ENCODE results near the gene PLPP4. TPM values are rescaled to one million over a fixed set of nuclear protein-coding genes. Genes with fewer than 3 reads are reported as not detected.

The PLPP4 gene
- total RNA-seq, 3 donors from 2014 or later = not detected

DNA sequence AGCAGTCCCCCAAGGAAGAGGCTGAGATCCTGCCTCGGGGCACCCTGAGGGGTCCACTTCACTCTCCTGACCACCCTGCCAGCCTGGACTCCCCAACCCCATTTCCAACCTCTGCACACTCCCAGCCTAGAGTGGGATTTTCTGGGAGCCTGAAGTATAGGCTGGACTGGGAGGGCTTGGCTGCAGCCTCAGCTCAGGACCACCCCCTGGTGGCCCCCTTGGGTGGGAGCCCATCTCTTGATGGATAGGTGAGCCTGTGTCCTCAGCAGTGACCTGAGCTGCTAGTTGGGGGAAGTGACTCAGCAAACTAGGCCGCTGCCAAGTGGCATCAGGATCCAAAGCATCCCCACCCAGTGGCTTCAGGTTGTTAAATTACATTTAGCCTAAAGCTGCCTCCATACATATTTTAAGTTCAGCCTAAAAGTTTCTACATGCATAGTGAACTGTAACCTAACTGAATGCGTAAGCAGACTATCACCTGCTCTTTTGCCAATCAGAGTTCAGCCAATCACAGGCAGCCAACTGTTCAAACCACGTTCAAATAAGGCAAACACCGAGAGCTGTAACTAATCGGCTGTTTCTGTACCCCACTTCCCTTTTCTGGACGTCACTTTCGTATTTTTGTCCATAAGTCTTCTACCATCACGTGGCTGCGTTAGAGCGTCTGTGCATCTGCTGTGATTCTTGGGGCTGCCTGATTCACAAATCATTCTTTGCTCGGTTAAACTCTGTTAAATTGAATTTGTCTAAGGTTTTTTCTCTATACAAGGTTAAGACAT is 144.0 kb downstream of the PLPP4 start:
- no peak for DNase-seq
- Mint-ChIP-seq H3K36me3 (ENCODE audit: insufficient read depth) (no peaks in the 10 kb centered on the region), H3K27me3 (ENCODE audit: low read depth) (no peaks in the 10 kb centered on the region), H3K4me1 (ENCODE audit: low read depth) (no peaks in the 10 kb centered on the region), H3K4me3 (no peak overlapping the region), H3K9me3 (no peaks in the 10 kb centered on the region)
- ATAC-seq = no peak

DNA sequence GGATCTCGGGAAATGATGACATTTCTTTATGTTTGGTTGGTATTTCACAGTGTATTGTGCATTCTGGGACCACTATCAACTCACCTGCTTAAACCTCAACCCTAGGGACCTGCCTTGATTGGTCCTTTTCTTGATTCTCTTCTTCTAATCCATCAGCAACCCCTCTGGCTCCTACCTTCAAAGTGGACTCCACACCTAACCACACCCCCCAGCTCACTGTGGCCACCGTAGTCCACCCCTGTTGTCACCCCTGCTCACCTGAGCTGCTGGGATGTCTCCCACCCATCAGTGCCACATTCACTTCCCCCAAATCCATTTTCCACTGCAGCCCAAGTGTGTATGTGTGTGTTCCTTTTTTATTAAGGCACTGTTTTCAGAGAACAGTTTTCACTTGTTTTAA is 145.0 kb downstream of the PLPP4 start:
- H3K4me3 Mint-ChIP-seq = no peak overlapping the region
- H3K36me3 Mint-ChIP-seq (ENCODE audit: insufficient read depth) = no peaks in the 10 kb centered on the region
- DNase-seq (no peak), ATAC-seq (no peak)
- H3K9me3 Mint-ChIP-seq = no peaks in the 10 kb centered on the region
- H3K4me1 Mint-ChIP-seq (ENCODE audit: low read depth) = no peaks in the 10 kb centered on the region
- H3K27me3 Mint-ChIP-seq (ENCODE audit: low read depth) = no peaks in the 10 kb centered on the region

DNA sequence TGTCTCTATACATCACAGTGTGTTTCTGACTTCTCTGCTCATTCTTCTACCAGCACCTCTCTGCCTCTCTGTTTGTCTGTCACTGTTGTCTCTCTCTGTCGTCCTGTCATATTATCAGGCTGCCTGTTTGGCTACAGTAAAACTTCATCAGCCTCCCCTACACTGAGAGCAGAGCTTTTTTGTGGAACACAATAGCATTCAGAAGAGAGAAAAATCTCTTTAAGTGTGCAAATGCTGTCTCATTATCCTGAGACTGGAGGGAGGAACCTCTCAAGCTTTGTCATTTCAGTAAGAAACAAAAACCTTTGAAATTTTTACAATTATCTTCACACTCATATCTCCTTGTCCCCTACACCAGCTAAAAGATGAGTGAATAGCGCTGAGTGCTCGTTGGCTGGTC is 148.4 kb downstream of the PLPP4 start:
- H3K4me3 Mint-ChIP-seq = no peak overlapping the region
- H3K27me3 Mint-ChIP-seq (ENCODE audit: low read depth) = no peaks in the 10 kb centered on the region
- peaks cover 4% of the 10 kb centered on the region for H3K9me3 Mint-ChIP-seq
- H3K36me3 Mint-ChIP-seq (ENCODE audit: insufficient read depth) = no peaks in the 10 kb centered on the region
- DNase-seq = no peak
- ATAC-seq = no peak
- no peaks in the 10 kb centered on the region for H3K4me1 Mint-ChIP-seq (ENCODE audit: low read depth)

DNA sequence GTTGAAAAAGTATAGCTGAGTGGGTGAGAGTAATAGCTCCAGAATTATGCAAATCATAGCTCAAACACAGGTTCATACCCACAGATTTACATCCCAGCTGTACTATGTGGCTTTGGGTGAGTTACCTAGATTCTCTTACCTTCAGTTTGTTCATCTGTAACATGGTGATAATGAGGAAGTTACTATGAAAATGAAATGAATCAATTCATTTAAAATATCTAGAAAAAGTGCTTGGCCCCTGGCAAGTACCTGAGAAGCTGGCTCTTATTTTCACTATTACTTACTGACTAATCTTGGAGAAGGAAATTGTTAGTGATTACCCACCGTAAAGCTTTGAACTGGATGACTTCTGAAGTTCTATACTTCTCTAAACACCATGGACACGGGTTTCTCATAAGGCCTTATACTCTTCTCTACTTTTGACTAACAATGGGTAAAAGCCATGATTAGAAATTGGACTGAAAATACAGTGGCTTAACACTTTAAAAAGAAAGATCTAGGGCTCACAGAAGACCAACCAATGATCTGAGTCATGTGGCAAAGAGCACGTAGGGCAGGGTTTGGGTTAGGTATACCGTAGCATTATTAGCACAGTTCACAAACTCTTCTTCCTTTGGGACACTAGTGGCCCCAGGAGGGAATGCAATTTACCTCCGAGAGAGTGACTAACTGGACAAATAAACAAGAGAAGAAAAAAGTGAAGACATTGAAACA is 149.2 kb downstream of the PLPP4 start:
- H3K36me3 Mint-ChIP-seq (ENCODE audit: insufficient read depth) = no peaks in the 10 kb centered on the region
- H3K27me3 Mint-ChIP-seq (ENCODE audit: low read depth) = no peaks in the 10 kb centered on the region
- no peak for DNase-seq
- H3K4me1 Mint-ChIP-seq (ENCODE audit: low read depth) = no peaks in the 10 kb centered on the region
- H3K4me3 Mint-ChIP-seq = no peak overlapping the region
- ATAC-seq = no peak
- H3K9me3 Mint-ChIP-seq = peaks cover 4% of the 10 kb centered on the region

DNA sequence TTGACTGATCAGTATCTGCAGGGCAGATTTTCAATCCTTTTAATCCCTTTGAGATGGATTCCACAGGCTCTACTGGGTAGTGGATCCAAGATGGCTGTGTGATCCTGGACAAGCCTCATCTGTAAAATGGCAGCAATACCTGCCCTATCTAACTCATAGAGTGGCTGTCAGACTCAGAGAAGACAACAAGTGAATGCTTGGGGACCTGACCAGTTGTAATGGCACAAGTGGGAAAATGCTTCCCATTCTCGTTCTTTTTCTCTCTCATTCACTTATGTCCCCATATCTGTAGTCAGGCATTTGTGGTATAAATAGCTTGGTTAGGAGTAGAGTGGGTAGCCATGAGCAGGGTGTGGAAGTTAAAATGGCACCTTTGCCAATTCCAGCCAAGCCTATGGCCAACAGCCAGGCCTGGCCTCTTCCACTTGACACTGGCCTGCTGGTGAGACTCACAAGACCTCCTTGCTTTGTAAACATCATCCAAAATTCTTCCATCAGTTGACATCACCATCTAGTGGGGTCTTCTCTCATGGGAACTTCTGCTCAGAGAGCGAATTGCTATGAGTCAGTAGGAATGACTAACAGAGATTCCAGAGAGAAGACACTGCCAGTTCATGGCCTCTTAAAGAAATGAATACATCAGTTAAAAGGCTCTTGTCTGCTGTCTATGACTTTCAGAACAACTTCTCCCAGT is 150.1 kb downstream of the PLPP4 start:
- H3K4me1 Mint-ChIP-seq (ENCODE audit: low read depth) = no peaks in the 10 kb centered on the region
- no peak overlapping the region for H3K4me3 Mint-ChIP-seq
- H3K36me3 Mint-ChIP-seq (ENCODE audit: insufficient read depth) = no peaks in the 10 kb centered on the region
- no peaks in the 10 kb centered on the region for H3K27me3 Mint-ChIP-seq (ENCODE audit: low read depth)
- peaks cover 4% of the 10 kb centered on the region for H3K9me3 Mint-ChIP-seq
- DNase-seq = no peak
- ATAC-seq = no peak

DNA sequence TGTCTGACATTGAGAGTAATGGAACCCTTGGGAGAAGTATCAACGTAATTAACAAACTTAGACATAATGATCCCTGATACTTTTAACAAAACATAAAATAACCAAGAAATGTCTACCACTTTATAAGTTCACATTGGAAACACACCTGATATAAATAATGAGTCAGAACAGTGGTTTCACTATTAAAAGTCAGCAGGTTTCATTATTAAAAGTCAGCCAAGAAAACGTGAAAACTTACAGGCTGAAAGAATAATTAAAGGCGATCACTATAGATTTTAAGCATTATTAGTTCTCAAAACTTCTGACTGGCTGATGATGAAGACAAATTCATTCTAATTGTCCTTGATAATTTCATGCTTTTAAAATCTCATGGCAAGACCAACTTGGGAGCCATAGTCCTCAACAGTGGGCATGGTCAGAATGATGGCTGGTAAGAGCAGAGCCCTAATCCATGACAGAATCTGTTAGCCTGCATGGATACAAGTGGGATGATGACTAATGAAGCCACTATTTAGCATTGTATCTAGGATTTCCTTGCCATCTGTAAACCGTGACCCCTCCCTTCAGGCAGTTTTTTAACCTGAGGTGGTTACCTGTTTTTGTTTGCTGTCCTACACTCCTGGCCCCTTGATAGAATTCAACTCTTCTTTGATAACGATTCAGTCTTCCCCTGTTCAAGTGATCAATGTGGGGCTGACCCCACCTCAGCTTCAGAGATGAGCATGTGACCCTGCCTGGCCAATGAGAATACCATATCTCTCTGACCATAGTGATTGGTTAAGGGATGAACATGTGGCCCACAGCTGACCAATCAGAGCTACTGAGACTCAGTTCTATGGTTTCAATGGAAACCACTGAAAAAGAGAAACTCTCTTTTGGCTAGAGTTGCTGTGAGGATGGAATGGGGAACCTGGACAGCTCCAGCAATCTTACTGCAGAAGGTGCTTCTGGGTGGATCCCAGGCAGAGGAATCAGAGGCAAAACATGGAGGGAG is 151.0 kb downstream of the PLPP4 start:
- DNase-seq (no peak), ATAC-seq (no peak)
- Mint-ChIP-seq H3K36me3 (ENCODE audit: insufficient read depth) (no peaks in the 10 kb centered on the region), H3K27me3 (ENCODE audit: low read depth) (no peaks in the 10 kb centered on the region), H3K4me1 (ENCODE audit: low read depth) (no peaks in the 10 kb centered on the region), H3K9me3 (peaks cover 4% of the 10 kb centered on the region), H3K4me3 (no peak overlapping the region)

DNA sequence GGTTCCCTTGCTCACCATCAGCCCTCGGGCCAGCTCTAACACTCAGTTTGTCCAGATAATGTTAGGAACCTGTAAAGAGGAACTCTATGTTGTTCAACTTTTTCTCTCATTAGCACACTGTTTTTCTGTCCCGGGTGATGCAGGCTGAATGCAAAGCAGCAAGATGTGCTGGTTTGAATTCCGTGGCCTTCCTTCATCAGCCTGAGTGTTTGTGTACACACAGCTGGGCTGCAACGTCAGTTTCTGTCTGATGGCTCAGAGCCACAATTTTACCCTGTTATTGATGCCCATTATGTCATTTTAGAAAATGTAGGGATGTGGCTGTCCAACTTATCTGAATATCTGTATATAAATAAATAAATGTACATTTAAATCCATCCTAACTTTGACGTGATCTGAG is 152.0 kb downstream of the PLPP4 start:
- Mint-ChIP-seq H3K4me1 (ENCODE audit: low read depth) (no peaks in the 10 kb centered on the region), H3K27me3 (ENCODE audit: low read depth) (no peaks in the 10 kb centered on the region), H3K36me3 (ENCODE audit: insufficient read depth) (no peaks in the 10 kb centered on the region), H3K9me3 (peaks cover 4% of the 10 kb centered on the region), H3K4me3 (no peak overlapping the region)
- ATAC-seq (no peak), DNase-seq (no peak)

DNA sequence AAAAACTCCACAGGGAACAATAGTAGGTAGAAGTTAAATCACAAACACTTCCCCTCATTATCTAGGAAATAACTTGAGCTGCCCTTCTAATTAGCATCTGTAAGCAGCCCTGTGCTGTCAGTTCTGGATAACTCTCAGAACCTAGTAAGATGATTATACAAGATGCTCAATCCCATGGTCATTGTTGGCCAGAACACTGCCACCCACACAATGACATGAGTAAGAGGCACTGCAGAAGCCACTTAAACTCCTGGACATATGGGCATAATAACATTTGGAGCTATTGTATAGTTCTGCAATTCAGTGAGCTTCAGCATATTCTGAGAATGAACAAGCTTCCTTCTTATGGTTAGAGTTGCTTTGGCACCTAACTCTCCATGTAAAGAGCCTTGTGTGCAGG is 153.8 kb downstream of the PLPP4 start:
- Mint-ChIP-seq H3K4me3 (no peak overlapping the region), H3K36me3 (ENCODE audit: insufficient read depth) (no peaks in the 10 kb centered on the region), H3K27me3 (ENCODE audit: low read depth) (no peaks in the 10 kb centered on the region), H3K9me3 (peaks cover 4% of the 10 kb centered on the region), H3K4me1 (ENCODE audit: low read depth) (no peaks in the 10 kb centered on the region)
- DNase-seq = no peak
- ATAC-seq = no peak

DNA sequence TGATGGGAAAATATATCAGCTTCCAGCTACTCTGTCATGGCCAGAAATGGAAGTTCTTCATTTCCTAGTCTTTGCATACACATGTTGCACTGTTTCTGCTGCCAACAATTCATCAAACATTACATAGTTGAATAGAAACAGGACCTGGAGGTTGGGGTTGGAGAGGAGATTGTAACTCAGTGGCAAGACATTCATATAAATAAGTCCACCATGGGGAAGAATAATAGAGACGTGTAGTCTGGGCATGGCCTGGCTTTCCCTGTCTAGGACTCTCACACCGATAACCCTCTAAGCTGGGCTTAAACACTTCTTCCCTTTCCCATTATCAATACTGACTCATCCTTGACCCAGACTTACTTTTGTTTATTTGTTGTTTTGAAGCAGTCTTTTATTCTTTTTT is 155.7 kb downstream of the PLPP4 start:
- H3K4me1 Mint-ChIP-seq (ENCODE audit: low read depth) = no peaks in the 10 kb centered on the region
- ATAC-seq (no peak), DNase-seq (no peak)
- no peaks in the 10 kb centered on the region for H3K36me3 Mint-ChIP-seq (ENCODE audit: insufficient read depth)
- no peak overlapping the region for H3K4me3 Mint-ChIP-seq
- no peaks in the 10 kb centered on the region for H3K27me3 Mint-ChIP-seq (ENCODE audit: low read depth)
- H3K9me3 Mint-ChIP-seq = peaks cover 7% of the 10 kb centered on the region

DNA sequence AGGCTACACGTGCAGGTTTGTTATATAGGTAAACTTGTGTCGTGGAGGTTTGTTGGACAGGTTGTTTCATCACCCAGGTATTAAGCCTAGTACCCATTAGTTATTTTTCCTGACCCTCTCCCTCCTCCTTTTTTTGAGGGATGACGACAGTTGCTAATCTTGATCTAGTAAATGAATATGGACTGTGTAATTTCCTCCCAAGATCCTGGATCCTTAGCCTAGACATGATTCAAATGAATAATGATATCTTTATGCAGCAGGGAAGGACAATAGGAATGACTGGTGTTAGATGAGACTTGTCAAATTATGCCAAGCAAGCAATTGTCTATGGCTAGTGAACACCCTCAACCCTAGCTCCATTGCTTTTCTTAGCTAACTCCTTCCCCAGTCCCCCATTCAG is 156.2 kb downstream of the PLPP4 start:
- peaks cover 8% of the 10 kb centered on the region for H3K9me3 Mint-ChIP-seq
- no peaks in the 10 kb centered on the region for H3K36me3 Mint-ChIP-seq (ENCODE audit: insufficient read depth)
- no peaks in the 10 kb centered on the region for H3K4me1 Mint-ChIP-seq (ENCODE audit: low read depth)
- no peak overlapping the region for H3K4me3 Mint-ChIP-seq
- H3K27me3 Mint-ChIP-seq (ENCODE audit: low read depth) = no peaks in the 10 kb centered on the region
- no peak for ATAC-seq
- no peak for DNase-seq

DNA sequence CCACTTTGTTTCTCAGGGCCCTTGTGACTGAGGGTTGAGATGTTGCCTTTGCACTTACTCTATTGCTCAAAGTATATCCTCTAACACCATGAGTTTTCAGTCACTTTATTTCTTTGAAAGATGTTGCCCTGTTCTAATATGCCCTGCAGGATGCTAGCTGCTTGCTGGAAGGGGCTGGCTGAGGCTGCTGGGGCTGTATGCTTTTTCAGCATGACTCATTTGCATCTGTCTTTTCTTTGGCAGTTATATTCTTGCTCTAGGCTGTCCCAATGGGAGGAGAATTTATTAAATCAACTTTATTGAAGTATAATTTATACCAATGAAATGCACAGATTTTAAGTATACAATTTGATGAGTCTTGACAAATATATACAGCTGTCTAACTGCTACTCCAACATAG is 157.7 kb downstream of the PLPP4 start:
- Mint-ChIP-seq H3K4me3 (no peak overlapping the region), H3K9me3 (peaks cover 8% of the 10 kb centered on the region), H3K27me3 (ENCODE audit: low read depth) (no peaks in the 10 kb centered on the region), H3K36me3 (ENCODE audit: insufficient read depth) (no peaks in the 10 kb centered on the region), H3K4me1 (ENCODE audit: low read depth) (no peaks in the 10 kb centered on the region)
- ATAC-seq (no peak), DNase-seq (no peak)

DNA sequence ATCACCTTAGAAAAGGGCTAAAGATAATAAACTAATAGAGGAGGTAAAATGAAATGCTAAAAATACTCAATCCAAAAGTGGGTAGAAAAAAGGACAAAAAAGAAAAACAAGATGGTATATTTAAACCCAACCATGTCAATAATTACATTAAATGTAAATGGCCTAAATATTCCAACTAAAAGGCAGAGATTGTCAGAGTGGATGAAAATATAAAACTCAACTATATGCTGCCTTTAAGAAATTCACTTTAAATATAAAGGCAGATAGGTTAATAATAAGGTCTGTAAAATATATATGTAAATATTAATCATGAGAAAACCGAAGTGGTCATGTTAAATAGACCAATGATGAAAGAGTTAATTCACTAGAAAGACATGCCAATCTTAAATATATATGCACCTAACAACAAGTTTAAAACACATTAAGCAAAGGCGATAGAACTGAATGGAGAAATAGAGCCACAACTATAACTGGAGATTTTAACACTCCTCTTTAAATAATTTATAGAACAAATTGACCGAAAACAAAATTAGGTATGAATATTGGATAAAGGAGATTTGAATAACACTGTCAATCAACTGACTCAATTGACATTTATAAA is 159.4 kb downstream of the PLPP4 start:
- ATAC-seq = no peak
- Mint-ChIP-seq H3K36me3 (ENCODE audit: insufficient read depth) (no peaks in the 10 kb centered on the region), H3K27me3 (ENCODE audit: low read depth) (no peaks in the 10 kb centered on the region), H3K9me3 (peaks cover 8% of the 10 kb centered on the region), H3K4me3 (no peak overlapping the region), H3K4me1 (ENCODE audit: low read depth) (no peaks in the 10 kb centered on the region)
- DNase-seq = no peak

DNA sequence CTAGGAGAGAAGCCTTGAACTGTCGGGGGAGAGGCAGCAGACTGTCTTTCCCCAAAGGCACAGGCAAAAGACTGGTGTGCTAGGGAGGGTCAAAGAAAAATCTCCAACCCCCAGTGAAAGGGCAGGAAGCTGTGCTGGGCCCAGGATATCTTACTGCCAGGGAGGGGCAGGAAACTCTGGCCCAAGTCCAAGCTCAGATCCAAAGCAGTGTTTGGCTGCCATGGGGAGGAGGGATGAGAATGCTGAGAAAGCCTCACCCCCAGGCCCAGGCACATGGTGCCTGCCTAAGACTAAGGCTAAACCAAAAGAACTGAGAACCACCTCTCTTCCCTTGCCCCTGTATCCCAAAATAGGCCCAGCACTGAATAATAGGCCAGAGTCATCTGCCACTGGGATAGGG is 171.2 kb downstream of the PLPP4 start:
- DNase-seq (no peak), ATAC-seq (no peak)
- Mint-ChIP-seq H3K9me3 (peaks cover 3% of the 10 kb centered on the region), H3K4me1 (ENCODE audit: low read depth) (no peaks in the 10 kb centered on the region), H3K36me3 (ENCODE audit: insufficient read depth) (no peaks in the 10 kb centered on the region), H3K4me3 (no peak overlapping the region), H3K27me3 (ENCODE audit: low read depth) (peaks cover 1% of the 10 kb centered on the region)

DNA sequence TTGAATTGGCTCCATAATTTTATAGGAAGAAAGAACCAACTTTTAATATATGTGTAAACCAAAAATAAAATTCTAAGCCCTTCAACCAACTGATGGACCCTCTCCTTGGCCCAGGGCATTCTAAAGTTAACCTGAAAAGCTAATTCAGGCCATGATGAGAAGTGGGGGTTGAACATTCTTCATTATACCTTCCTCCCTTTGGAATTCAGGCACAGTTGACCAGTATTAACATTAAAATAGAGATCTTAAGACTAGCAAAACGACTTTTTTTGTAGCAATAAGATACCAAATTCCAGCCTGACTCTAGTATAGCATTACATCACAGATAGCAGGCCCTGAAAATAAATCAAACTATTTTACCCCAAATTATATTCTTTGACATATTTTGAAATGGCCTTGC is 173.2 kb downstream of the PLPP4 start:
- Mint-ChIP-seq H3K4me1 (ENCODE audit: low read depth) (no peaks in the 10 kb centered on the region), H3K36me3 (ENCODE audit: insufficient read depth) (no peaks in the 10 kb centered on the region), H3K4me3 (no peak overlapping the region), H3K9me3 (peaks cover 3% of the 10 kb centered on the region), H3K27me3 (ENCODE audit: low read depth) (no peaks in the 10 kb centered on the region)
- DNase-seq (no peak), ATAC-seq (no peak)
